ENCODE measurements around the gene CCNL1. TPM values are rescaled to one million over a fixed set of nuclear protein-coding genes. Genes with fewer than 3 reads are reported as not detected.

CCNL1 gene
- total RNA-seq, 2 experiments from 2014 or later: 180 to 191 TPM

DNA sequence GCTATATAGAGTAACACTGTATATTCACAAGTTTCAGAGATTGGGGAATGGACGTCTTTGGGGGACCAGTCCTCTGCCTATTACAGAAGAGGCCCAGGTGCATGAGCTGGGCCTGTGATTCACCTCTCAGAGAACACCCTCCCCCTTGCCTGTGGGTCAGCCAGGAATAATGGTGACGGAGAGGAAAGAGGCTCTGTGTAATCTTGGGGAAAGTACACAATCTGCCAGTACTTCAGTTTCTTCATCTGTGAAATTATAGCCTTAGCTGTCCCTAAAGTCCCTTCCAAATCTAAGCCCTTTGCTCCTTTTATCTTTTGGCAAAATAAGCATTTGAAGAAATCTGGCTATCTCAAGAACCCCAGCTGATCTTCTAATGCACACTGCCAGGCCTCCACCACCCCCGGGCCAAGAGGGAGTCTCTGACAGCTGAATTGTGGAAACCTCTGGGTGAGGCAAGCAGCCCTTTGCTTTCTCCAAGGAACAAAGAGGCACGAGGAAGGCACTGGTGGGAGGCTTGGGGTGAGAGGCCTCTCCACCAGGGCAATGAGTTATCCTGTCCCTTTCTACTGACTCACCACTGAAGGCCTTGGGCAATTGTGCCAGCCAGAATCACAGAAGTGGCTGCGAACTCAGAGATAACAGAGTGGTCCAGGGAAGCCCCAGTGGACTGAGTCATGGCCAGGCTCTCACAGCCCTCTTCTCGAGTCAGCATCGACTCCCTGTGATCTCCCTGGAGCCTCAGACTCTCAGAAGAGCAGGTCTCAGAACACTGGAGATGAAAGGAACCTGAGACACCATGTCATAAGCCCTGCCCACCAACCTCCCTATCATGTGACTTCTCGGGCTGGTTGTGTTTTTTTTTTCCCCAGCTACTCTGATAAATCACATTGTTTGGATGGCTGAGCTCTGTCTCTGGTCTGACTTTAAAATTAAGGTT, 31.8 kb downstream of the CCNL1 start:
- Mint-ChIP-seq H3K4me3 (peak overlapping the region; percentile 50), H3K9me3 (no peaks in the 10 kb centered on the region), H3K27ac (peak overlapping the region; percentile 96), H3K36me3 (ENCODE audit: low read depth) (no peaks in the 10 kb centered on the region), H3K27me3 (no peaks in the 10 kb centered on the region), H3K4me1 (ENCODE audit: low read depth) (peaks cover 66% of the 10 kb centered on the region)
- CTCF ChIA-PET: interaction anchor here (0.6 to 8.1 kb wide), 9 partner anchors 10 to 1321 kb away, joined by 3 to 84 read pairs (median 3); no protein-coding TSS in a partner anchor
- DNase-seq (peak; percentile 91), ATAC-seq (peak; percentile 87)
- TF ChIP-seq, protein P1, sequence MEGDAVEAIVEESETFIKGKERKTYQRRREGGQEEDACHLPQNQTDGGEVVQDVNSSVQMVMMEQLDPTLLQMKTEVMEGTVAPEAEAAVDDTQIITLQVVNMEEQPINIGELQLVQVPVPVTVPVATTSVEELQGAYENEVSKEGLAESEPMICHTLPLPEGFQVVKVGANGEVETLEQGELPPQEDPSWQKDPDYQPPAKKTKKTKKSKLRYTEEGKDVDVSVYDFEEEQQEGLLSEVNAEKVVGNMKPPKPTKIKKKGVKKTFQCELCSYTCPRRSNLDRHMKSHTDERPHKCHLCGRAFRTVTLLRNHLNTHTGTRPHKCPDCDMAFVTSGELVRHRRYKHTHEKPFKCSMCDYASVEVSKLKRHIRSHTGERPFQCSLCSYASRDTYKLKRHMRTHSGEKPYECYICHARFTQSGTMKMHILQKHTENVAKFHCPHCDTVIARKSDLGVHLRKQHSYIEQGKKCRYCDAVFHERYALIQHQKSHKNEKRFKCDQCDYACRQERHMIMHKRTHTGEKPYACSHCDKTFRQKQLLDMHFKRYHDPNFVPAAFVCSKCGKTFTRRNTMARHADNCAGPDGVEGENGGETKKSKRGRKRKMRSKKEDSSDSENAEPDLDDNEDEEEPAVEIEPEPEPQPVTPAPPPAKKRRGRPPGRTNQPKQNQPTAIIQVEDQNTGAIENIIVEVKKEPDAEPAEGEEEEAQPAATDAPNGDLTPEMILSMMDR (IDR thresholded peaks at IDR 0.05): no peak
- POLR2A ChIA-PET: interaction anchor here (0.7 to 4.6 kb wide), 10 partner anchors 11 to 312 kb away, joined by 3 to 32 read pairs (median 4); partner anchors contain the start of gene CCNL1
- intact Hi-C loops (cut with micrococcal nuclease): loop anchor here (2.0 to 10.0 kb wide), 2 partner anchors 39 to 313 kb away; no protein-coding TSS in a partner anchor

DNA sequence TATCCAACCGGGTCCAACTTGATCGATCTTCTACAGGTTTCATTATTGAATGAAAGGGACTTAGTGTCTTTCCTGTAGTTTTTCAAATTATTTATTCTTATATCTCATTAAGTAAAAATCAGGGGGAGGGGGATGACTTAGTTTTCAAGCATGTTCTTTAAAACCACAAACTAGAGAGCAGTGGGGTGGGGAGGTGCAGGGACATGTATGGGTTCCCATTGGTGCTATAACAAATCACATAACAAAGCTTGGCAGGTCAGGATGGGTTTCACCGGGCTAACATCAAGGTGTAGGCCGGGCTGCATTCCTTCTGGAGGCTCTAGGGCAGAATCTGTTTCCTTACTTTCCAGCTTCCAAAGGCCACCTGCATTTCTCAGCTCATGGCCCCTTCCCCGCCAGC, 32.7 kb downstream of the CCNL1 start:
- intact Hi-C loops (cut with micrococcal nuclease): loop anchor here (10.0 kb wide), 1 partner anchor 312 kb away; no protein-coding TSS in a partner anchor
- ATAC-seq (no peak), DNase-seq (no peak)
- Mint-ChIP-seq H3K9me3 (no peaks in the 10 kb centered on the region), H3K4me1 (ENCODE audit: low read depth) (peaks cover 59% of the 10 kb centered on the region), H3K4me3 (no peak overlapping the region), H3K36me3 (ENCODE audit: low read depth) (no peaks in the 10 kb centered on the region), H3K27me3 (no peaks in the 10 kb centered on the region), H3K27ac (peak overlapping the region; percentile 96)
- ChIA-PET POLR2A (interaction anchor here (0.8 to 4.6 kb wide), 7 partner anchors 16 to 573 kb away, joined by 3 to 32 read pairs (median 4); partner anchors contain the start of genes CCNL1 and SSR3), CTCF (interaction anchor here (0.6 to 8.1 kb wide), 8 partner anchors 9 to 1321 kb away, joined by 3 to 84 read pairs (median 3); no protein-coding TSS in a partner anchor)
- TF ChIP-seq, protein P1 (IDR thresholded peaks at IDR 0.05): no peak

DNA sequence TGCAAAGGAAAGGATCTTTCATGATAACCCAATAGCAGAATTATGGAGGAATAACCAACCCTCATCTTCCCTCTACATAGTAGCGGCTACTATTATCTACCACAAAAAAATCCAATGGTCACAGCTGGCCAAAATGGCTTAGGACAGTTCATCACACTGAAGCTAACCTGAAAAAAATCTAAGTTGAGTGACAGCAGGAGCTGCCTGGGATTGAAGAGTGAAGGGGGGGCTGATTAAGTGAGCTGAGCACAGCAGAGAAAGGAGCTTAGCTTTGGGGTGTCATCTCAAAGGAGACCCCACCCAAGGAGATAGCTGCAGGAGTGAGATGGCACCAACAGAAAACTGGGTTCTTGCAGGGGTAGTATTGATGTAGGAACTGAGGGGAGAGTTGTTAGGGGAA, 33.6 kb downstream of the CCNL1 start:
- Mint-ChIP-seq H3K9me3 (no peaks in the 10 kb centered on the region), H3K4me3 (no peak overlapping the region), H3K27me3 (no peaks in the 10 kb centered on the region), H3K27ac (peak overlapping the region; percentile 43), H3K4me1 (ENCODE audit: low read depth) (peaks cover 56% of the 10 kb centered on the region), H3K36me3 (ENCODE audit: low read depth) (no peaks in the 10 kb centered on the region)
- no peak for DNase-seq
- TF ChIP-seq, protein P1 (IDR thresholded peaks at IDR 0.05): no peak
- ChIA-PET POLR2A (interaction anchor here (1.4 to 4.6 kb wide), 4 partner anchors 33 to 572 kb away, joined by 4 to 32 read pairs (median 20); partner anchors contain the start of genes CCNL1 and SSR3), CTCF (interaction anchor here (0.7 to 8.1 kb wide), 6 partner anchors 8 to 585 kb away, joined by 3 to 84 read pairs (median 4); no protein-coding TSS in a partner anchor)
- no peak for ATAC-seq
- intact Hi-C loops (cut with micrococcal nuclease): loop anchor here (10.0 kb wide), 1 partner anchor 312 kb away; no protein-coding TSS in a partner anchor

DNA sequence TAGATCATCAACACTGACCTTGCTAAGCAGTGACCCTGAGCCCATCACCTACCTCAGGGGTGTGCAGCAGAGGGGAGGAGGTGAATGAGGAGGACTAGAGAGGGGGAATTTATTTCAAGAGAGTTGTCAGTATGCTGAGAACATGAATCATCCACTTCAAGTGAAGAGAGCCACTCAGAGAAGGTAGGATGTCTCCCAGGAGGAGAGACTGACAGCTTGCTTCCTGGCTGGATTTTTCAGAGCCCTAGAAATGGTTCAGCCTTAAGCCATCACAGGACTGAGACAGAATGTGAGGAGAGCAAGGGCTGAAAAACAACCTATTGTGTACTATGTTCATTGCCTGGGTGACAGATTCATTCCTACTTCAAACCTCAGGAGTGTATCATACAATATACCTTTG, 34.8 kb downstream of the CCNL1 start:
- ChIA-PET CTCF (interaction anchor here (7.2 to 8.1 kb wide), 2 partner anchors 12 to 37 kb away, joined by 53 to 84 read pairs; no protein-coding TSS in a partner anchor), POLR2A (interaction anchor here (1.4 kb wide), 1 partner anchor 18 kb away, joined by 3 read pairs; no protein-coding TSS in a partner anchor)
- Mint-ChIP-seq H3K4me3 (no peak overlapping the region), H3K4me1 (ENCODE audit: low read depth) (peaks cover 45% of the 10 kb centered on the region), H3K27ac (peak overlapping the region; percentile 16), H3K9me3 (no peaks in the 10 kb centered on the region), H3K36me3 (ENCODE audit: low read depth) (no peaks in the 10 kb centered on the region), H3K27me3 (no peaks in the 10 kb centered on the region)
- ATAC-seq (no peak), DNase-seq (no peak)
- TF ChIP-seq, protein P1 (IDR thresholded peaks at IDR 0.05): no peak
- intact Hi-C loops (cut with micrococcal nuclease): loop anchor here (10.0 kb wide), 1 partner anchor 310 kb away; no protein-coding TSS in a partner anchor
